ENCODE results near the gene ITPRID1. TPM values are rescaled to one million over a fixed set of nuclear protein-coding genes. Genes with fewer than 3 reads are reported as not detected.

The ITPRID1 gene
- total and polyA plus RNA-seq, 2 of the 8 experiments (the other 6 are each of a cell fraction or from before 2014, with no cell fraction given): 0.09 to 0.47 TPM

DNA sequence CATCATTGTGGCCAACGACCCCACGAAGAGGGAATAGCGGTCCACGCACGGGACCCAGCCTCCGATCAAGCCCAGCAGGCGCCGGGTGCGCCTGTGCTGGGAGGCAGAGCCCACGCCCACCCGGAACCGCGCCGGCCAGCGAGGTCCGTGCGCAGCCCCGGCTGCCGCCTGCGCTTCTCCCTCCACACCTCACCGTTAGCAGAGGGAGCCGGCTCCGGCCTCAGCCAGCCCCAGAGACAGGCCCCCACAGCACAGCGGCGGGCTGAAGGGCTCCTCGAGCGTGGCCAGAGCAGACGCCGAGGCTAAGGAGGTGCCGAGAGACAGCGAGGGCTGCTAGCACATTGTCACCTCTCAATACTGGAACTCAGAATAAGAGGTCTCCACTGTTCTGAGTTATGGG is 3.6 kb downstream of the ITPRID1 start:
- Histone ChIP-seq H2BK15ac (ENCODE audit: low read length) (no peak overlapping the region), H3K79me2 (ENCODE audit: control insufficient read depth in 1 of 2, insufficient read depth in 2 of 2, low read length in 2 of 2) (no peaks in the 10 kb centered on the region), H3K79me1 (ENCODE audit: low read depth, low read length) (no peaks in the 10 kb centered on the region), H4K8ac (ENCODE audit: extremely low read depth, insufficient read depth, low read length) (no peak overlapping the region), H3K4me2 (ENCODE audit: insufficient read depth in 1 of 2, low read depth in 2 of 2, low read length in 2 of 2) (no peak overlapping the region), H4K20me1 (replicated peaks in 1 of 2; ENCODE audit: control insufficient read depth in 1 of 2, insufficient read depth in 2 of 2, low read length in 2 of 2) (no peaks in the 10 kb centered on the region), H3K23me2 (ENCODE audit: low read depth, low read length) (no peaks in the 10 kb centered on the region), H2BK5ac (ENCODE audit: low read depth, low read length) (no peak overlapping the region), H3K27me3 (replicated peaks in 1 of 4; ENCODE audit: control insufficient read depth in 3 of 4, extremely low read depth in 1 of 4, insufficient read depth in 3 of 4, low read length in 3 of 4) (no peaks in the 10 kb centered on the region), H3K4ac (replicated peaks; ENCODE audit: insufficient read length, low read depth, low read length) (no peak overlapping the region), H3K23ac (ENCODE audit: insufficient read length) (no peak overlapping the region), H3K14ac (ENCODE audit: insufficient read length) (no peak overlapping the region), H3K9ac (replicated peaks in 1 of 4; ENCODE audit: extremely low read depth in 1 of 4, low read depth in 3 of 4, low read length in 3 of 4) (no peak overlapping the region), H2BK120ac (replicated peaks; ENCODE audit: low read depth, low read length) (no peak overlapping the region), H2BK12ac (ENCODE audit: low read depth, low read length) (no peak overlapping the region), H4K5ac (ENCODE audit: insufficient read length, low read depth, low read length) (no peak overlapping the region), H2AFZ (ENCODE audit: low read length) (no peak overlapping the region), H3K4me3 (ENCODE audit: extremely low read depth in 1 of 4, insufficient read depth in 2 of 4, low read depth in 3 of 4, low read length in 4 of 4) (no peak overlapping the region), H3K4me1 (replicated peaks in 1 of 4; ENCODE audit: control insufficient read depth in 3 of 4, insufficient read depth in 4 of 4, low read length in 3 of 4) (no peaks in the 10 kb centered on the region), H3K27ac (ENCODE audit: low read depth, low read length) (no peak overlapping the region), H4K91ac (replicated peaks; ENCODE audit: insufficient read length, low read length) (no peak overlapping the region), H2BK20ac (ENCODE audit: low read length) (0 out of 2 replicates have a peak overlapping the region, but pooled peaks have one; percentile 21), H2AK5ac (ENCODE audit: low read depth, low read length) (no peak overlapping the region), H3K56ac (replicated peaks; ENCODE audit: insufficient read length, low read depth, low read length) (no peak overlapping the region), H3K9me3 (ENCODE audit: insufficient read depth in 2 of 2, low read depth in 1 of 2, low read length in 1 of 2) (peaks cover 7% of the 10 kb centered on the region in 2 experiments; a peak in 3 of 4 replicates), H3K36me3 (ENCODE audit: control insufficient read depth in 2 of 4, insufficient read depth in 4 of 4, low read length in 3 of 4) (no peaks in the 10 kb centered on the region; a peak in 1 of 8 replicates), H3K18ac (ENCODE audit: extremely low read depth, low read length) (no peak overlapping the region)
- DNase-seq (ENCODE audit: low read depth in 1 of 2, low spot score in 2 of 2) (no peak), FAIRE-seq (no peak)
- ChIA-PET POLR2A (ENCODE audit: partially characterized antibody) (no interaction called here), CTCF (ENCODE audit: partially characterized antibody) (interaction anchor here (1.3 kb wide), 1 partner anchor 74 kb away, joined by 4 read pairs; no protein-coding TSS in a partner anchor)
- 99% methylated on average over 19 of the region's 31 CpGs; no CpG with 5 or more reads in 1 of the 2 experiments for WGBS, 2 experiments (ENCODE audit: extremely low coverage in 1 of 2, insufficient coverage in 1 of 2, insufficient read length in 1 of 2, insufficient replicate concordance in 2 of 2, low coverage in 1 of 2, low lambda C conversion rate in 2 of 2, missing lambda C conversion rate in 1 of 2)
- no peak for TF ChIP-seq TAF1 (IDR thresholded peaks at IDR 0.05; ENCODE audit: low read depth, low read length)
- no peak for TF ChIP-seq TEAD4 (IDR thresholded peaks at IDR 0.05; ENCODE audit: low read depth, low read length)
- no peak for TF ChIP-seq POLR2AphosphoS5 (IDR thresholded peaks at IDR 0.05; ENCODE audit: low read depth, low read length)
- no peak for TF ChIP-seq TAF7 (optimal IDR thresholded peaks at IDR 0.05; ENCODE audit: borderline replicate concordance, low read depth, low read length)
- no peak for TF ChIP-seq SIRT6 (IDR thresholded peaks at IDR 0.05; ENCODE audit: low read length)
- no peak for TF ChIP-seq POU5F1 (IDR thresholded peaks at IDR 0.05; ENCODE audit: low read depth, low read length)
- no peak for TF ChIP-seq CEBPB (IDR thresholded peaks at IDR 0.05; ENCODE audit: low read depth, low read length)
- no peak for TF ChIP-seq ASH2L (IDR thresholded peaks at IDR 0.05; ENCODE audit: low read length)
- TF ChIP-seq, protein P1, sequence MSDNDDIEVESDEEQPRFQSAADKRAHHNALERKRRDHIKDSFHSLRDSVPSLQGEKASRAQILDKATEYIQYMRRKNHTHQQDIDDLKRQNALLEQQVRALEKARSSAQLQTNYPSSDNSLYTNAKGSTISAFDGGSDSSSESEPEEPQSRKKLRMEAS (IDR thresholded peaks at IDR 0.05): no peak
- TF ChIP-seq RXRA (IDR thresholded peaks at IDR 0.05; ENCODE audit: insufficient read depth, low read depth, low read length): no peak
- TF ChIP-seq RNF2 (IDR thresholded peaks at IDR 0.05; ENCODE audit: borderline replicate concordance, low read depth, low read length, missing control alignments, poor library complexity, severe bottlenecking): no peak
- no peak for TF ChIP-seq MAFK (IDR thresholded peaks at IDR 0.05; ENCODE audit: low read depth, low read length)
- TF ChIP-seq SP2 (IDR thresholded peaks at IDR 0.05; ENCODE audit: low read length): no peak
- TF ChIP-seq SP1 (IDR thresholded peaks at IDR 0.05; ENCODE audit: low read depth, low read length): no peak
